ENCODE data around the gene BDKRB2.

BDKRB2 gene

DNA sequence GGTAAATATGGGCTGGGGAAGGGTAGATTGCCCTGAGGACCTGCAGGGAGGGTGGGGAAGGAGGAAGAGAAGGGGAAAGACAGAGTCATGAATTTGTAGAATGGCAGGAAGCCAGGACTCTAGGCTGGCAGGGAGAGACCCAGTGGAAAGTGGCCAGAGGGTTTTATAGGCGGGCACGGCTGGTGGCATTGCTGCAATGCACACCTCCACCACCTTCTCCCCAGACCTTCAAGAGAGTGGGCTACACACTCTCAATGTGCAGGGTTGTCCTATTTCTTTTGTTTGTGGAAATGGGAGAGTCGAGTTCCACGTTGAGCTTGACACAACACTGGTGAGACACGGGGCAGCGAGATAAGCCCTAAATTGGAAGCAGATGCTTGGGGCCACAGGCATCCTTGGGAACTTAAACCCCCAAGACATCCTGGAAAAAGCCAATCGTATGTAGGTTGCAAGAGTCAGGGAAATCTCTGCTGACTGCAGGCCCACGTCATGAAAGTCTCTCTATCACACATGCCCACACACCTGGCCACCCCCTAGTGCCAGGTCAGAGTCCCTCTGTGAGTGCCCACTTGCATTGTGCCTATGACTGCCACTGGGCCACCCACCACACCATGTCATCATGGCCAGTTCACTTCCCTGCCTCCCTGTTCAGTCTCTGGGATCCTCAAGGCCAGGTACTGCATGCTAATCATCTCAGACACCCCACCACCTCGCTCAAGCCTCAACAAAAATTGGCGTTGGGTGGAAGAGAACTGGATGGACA lies 38.0 kb upstream of the BDKRB2 start:
- H3K27ac ChIP-seq (ENCODE audit: low read depth, low read length): no peak overlapping the region
- H3K4me3 ChIP-seq (ENCODE audit: low read length): peak overlapping the region; percentile 16
- H3K27me3 ChIP-seq (ENCODE audit: control insufficient read depth, insufficient read depth, low read length): no peaks in the 10 kb centered on the region
- H3K36me3 ChIP-seq (ENCODE audit: control insufficient read depth, insufficient read depth, low read length): no peaks in the 10 kb centered on the region
- H3K9ac ChIP-seq (ENCODE audit: low read length): no peak overlapping the region
- H3K4me1 ChIP-seq (ENCODE audit: control insufficient read depth, insufficient read depth, low read length): no peaks in the 10 kb centered on the region

DNA sequence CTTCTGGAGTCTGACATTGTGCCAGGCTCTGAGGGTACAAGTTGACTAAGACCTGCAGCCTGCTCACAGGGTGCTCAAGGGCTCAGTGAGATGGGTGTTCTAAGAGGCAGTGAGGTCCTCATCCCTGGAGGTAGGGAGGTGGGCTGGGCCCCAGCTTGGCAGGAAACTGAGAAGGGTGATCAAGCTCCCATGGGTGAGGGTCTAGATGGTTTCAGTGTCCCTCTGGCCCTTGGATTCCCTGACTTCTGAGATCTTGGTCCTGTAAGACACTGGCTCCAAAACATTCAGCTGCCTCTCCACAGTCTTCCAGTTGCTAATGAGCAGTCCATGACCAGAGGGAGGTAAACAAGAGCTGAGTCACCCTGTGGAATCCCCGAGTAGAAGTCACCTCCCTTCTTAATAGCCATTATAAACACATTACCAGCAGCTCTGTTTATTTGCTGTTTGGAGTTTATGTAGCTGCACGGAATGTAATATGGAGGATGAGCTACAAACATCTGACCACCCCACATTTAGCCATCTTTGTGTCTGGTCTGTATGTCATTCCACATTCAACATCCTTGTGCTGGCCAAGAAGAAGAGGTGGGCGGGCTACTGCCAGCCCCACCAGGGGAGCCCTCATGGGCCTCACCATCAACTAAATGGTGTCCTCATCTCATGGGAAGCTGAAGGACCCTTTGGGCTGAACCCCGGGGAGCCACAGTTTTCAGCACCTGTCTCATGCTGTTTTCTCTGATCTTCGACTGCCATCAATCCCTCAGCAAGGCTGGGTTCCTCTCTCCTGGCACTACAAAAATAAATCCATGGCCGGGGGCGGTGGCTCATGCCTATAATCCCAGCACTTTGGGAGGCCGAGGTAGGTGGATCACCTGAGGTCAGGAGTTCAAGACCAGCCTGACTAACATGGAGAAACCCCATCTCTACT lies 37.2 kb upstream of the BDKRB2 start:
- Histone ChIP-seq H3K27ac (ENCODE audit: low read depth, low read length) (no peak overlapping the region), H3K27me3 (ENCODE audit: control insufficient read depth, insufficient read depth, low read length) (no peaks in the 10 kb centered on the region), H3K36me3 (ENCODE audit: control insufficient read depth, insufficient read depth, low read length) (no peaks in the 10 kb centered on the region), H3K9ac (ENCODE audit: low read length) (no peak overlapping the region), H3K4me3 (ENCODE audit: low read length) (peak overlapping the region; percentile 16), H3K4me1 (ENCODE audit: control insufficient read depth, insufficient read depth, low read length) (no peaks in the 10 kb centered on the region)

GRCh38 chr14:96168581-96168980 lies 36.1 kb upstream of the BDKRB2 start:
- Histone ChIP-seq H3K4me3 (ENCODE audit: low read length) (no peak overlapping the region), H3K9ac (ENCODE audit: low read length) (no peak overlapping the region), H3K27me3 (ENCODE audit: control insufficient read depth, insufficient read depth, low read length) (no peaks in the 10 kb centered on the region), H3K4me1 (ENCODE audit: control insufficient read depth, insufficient read depth, low read length) (no peaks in the 10 kb centered on the region), H3K36me3 (ENCODE audit: control insufficient read depth, insufficient read depth, low read length) (no peaks in the 10 kb centered on the region), H3K27ac (ENCODE audit: low read depth, low read length) (no peak overlapping the region)

- H3K4me3 ChIP-seq (ENCODE audit: low read length): no peak overlapping the region
- H3K9ac ChIP-seq (ENCODE audit: low read length): no peak overlapping the region
- no peaks in the 10 kb centered on the region for H3K4me1 ChIP-seq (ENCODE audit: control insufficient read depth, insufficient read depth, low read length)
- no peaks in the 10 kb centered on the region for H3K27me3 ChIP-seq (ENCODE audit: control insufficient read depth, insufficient read depth, low read length)
- H3K27ac ChIP-seq (ENCODE audit: low read depth, low read length): no peak overlapping the region
- no peaks in the 10 kb centered on the region for H3K36me3 ChIP-seq (ENCODE audit: control insufficient read depth, insufficient read depth, low read length)
These were observed 33.6 kb upstream of the BDKRB2 start for GRCh38 chr14:96170961-96171592.

- Histone ChIP-seq H3K27me3 (ENCODE audit: control insufficient read depth, insufficient read depth, low read length) (no peaks in the 10 kb centered on the region), H3K9ac (ENCODE audit: low read length) (no peak overlapping the region), H3K4me1 (ENCODE audit: control insufficient read depth, insufficient read depth, low read length) (peaks cover 15% of the 10 kb centered on the region), H3K27ac (ENCODE audit: low read depth, low read length) (no peak overlapping the region), H3K4me3 (ENCODE audit: low read length) (no peak overlapping the region), H3K36me3 (ENCODE audit: control insufficient read depth, insufficient read depth, low read length) (no peaks in the 10 kb centered on the region)
These were observed 30.8 kb upstream of the BDKRB2 start for GRCh38 chr14:96173636-96174475.

DNA sequence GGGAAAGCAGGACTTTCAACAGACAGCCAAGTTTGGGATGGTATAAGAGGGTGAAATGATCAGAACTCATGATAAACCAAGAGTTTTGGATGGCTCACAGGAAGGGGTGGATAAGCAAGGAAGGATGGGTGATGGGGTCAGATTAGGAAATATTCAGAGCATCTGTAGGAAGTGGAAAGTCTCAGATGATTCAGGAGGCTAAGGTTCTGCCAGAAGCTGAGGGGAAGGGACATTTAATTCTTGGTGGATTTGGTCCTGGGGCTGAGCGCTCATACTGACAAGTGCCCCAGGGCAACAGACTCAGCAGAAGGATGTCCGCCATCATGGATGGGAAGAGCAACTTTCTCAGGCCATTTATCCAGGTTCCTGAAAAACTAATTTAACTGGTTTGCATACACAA lies 28.4 kb upstream of the BDKRB2 start:
- Histone ChIP-seq H3K9ac (ENCODE audit: low read length) (no peak overlapping the region), H3K27ac (ENCODE audit: low read depth, low read length) (no peak overlapping the region), H3K4me1 (ENCODE audit: control insufficient read depth, insufficient read depth, low read length) (peaks cover 15% of the 10 kb centered on the region), H3K36me3 (ENCODE audit: control insufficient read depth, insufficient read depth, low read length) (no peaks in the 10 kb centered on the region), H3K4me3 (ENCODE audit: low read length) (no peak overlapping the region), H3K27me3 (ENCODE audit: control insufficient read depth, insufficient read depth, low read length) (no peaks in the 10 kb centered on the region)

DNA sequence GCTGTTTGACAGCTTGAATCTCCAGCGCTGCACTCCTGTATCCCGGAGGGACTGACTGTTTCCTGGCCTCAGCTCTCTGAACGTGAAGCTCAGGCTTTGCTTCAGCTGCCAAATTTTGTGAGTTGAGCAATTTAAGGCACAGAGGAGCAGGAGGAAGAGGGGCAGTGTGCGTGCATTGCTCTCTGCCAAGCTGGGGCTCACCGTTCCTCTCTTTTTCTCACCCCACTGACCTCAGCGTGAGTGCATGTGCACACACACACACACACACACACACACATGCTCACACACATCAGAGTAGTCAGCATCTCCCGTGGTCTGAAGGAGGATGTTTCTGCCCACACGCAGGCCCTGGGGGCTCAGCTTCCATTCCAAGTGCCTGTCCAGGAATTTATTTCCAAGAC lies 27.8 kb upstream of the BDKRB2 start:
- no peaks in the 10 kb centered on the region for H3K27me3 ChIP-seq (ENCODE audit: control insufficient read depth, insufficient read depth, low read length)
- no peak overlapping the region for H3K27ac ChIP-seq (ENCODE audit: low read depth, low read length)
- no peaks in the 10 kb centered on the region for H3K36me3 ChIP-seq (ENCODE audit: control insufficient read depth, insufficient read depth, low read length)

DNA sequence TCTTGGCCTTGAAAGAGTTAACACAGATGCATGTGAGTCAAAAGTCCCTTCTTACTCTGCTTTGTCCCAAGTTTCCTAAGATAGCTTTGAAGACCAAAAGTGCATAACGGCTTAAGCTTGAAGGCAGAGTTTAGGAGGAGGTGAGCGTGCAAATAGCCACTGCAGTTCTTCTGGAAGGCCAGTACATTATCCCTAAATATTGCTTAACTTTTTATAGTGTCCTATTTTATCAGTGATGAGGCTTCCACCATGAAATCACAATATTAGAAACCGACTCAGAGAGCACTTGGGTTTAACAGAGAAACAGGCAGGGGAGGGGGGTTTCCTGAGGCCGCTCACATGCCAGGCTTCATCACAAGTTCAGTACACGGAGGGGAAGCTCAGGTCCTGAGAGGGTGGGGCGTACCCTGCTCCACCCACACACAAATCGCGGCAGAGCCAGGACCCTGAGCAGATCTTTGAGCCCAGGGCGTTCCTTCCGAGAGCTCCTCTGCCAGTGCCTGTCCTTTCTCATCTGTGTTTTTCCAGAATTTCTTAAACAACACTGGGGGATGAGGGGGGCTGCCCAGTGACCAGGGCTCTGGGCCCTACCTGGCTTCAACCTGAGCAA lies 26.8 kb upstream of the BDKRB2 start:
- no peak overlapping the region for H3K9ac ChIP-seq (ENCODE audit: low read length)
- H3K27me3 ChIP-seq (ENCODE audit: control insufficient read depth, insufficient read depth, low read length): no peaks in the 10 kb centered on the region
- no peak overlapping the region for H3K4me3 ChIP-seq (ENCODE audit: low read length)
- H3K4me1 ChIP-seq (ENCODE audit: control insufficient read depth, insufficient read depth, low read length): peaks cover 15% of the 10 kb centered on the region
- no peaks in the 10 kb centered on the region for H3K36me3 ChIP-seq (ENCODE audit: control insufficient read depth, insufficient read depth, low read length)
- H3K27ac ChIP-seq (ENCODE audit: low read depth, low read length): no peak overlapping the region

More for the DNA sequence above, 27.8 kb upstream of the BDKRB2 start:
- Histone ChIP-seq H3K4me3 (ENCODE audit: low read length) (no peak overlapping the region), H3K9ac (ENCODE audit: low read length) (no peak overlapping the region), H3K4me1 (ENCODE audit: control insufficient read depth, insufficient read depth, low read length) (peaks cover 15% of the 10 kb centered on the region)

DNA sequence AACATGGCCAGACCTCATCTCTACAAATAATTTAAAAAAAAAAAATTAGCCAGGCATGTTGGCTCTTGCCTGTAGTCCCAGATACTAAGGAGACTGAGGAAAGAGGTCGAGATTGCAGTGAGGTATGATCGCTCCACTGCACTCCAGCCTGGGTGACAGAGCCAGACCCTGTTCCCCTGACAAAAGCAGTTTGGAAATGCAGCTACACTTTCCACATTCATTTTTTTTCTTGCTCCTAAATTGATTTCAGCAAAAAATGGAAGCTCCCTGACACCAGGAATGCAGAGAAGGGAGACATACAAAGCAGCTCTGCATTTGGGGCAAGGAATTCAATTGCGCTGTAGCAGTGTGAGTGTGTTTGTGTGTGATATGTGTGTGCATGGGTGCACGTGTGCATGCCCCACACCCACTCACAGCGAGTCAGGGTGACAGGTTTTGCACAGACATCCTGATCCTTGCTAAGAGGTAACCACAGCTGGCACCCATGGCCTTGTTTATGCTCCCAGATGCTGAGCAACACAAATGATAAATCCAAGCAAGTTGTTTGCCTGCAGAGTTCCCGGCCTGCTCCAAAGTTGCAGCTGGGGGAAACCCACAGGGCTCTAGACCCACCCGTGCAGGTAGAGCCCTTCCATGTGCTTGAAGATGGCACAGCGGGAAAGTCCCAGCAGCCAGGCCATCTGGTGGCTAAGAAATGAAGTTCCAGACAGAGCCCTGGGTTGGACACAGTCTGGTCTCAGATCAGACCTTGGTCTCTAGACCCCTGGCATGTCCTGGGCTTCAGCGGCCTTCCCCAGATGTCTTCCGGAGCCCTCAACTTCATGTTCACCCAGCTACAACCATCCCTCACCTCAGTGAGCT lies 25.9 kb upstream of the BDKRB2 start:
- Histone ChIP-seq H3K27me3 (ENCODE audit: control insufficient read depth, insufficient read depth, low read length) (no peaks in the 10 kb centered on the region), H3K9ac (ENCODE audit: low read length) (no peak overlapping the region), H3K27ac (ENCODE audit: low read depth, low read length) (no peak overlapping the region), H3K4me3 (ENCODE audit: low read length) (no peak overlapping the region), H3K4me1 (ENCODE audit: control insufficient read depth, insufficient read depth, low read length) (peaks cover 15% of the 10 kb centered on the region), H3K36me3 (ENCODE audit: control insufficient read depth, insufficient read depth, low read length) (no peaks in the 10 kb centered on the region)

GRCh38 chr14:96180043-96180874 lies 24.4 kb upstream of the BDKRB2 start:
- Histone ChIP-seq H3K36me3 (ENCODE audit: control insufficient read depth, insufficient read depth, low read length) (no peaks in the 10 kb centered on the region), H3K9ac (ENCODE audit: low read length) (no peak overlapping the region), H3K27me3 (ENCODE audit: control insufficient read depth, insufficient read depth, low read length) (no peaks in the 10 kb centered on the region), H3K4me1 (ENCODE audit: control insufficient read depth, insufficient read depth, low read length) (peaks cover 15% of the 10 kb centered on the region), H3K27ac (ENCODE audit: low read depth, low read length) (no peak overlapping the region), H3K4me3 (ENCODE audit: low read length) (no peak overlapping the region)

All from rectal smooth muscle tissue (tissue), 1 donor.